Non-pigmented ciliary epithelial cell (primary cell): Measurements from ENCODE around the gene ENTPD8.
"Not testable (repeated sequence)": the region's sequence is repeated elsewhere in the genome, so short reads cannot be mapped to it uniquely, and the experiment has no call there.

Experiments used
- DNase-seq: peaks from one replicate; pipeline ENCODE4 v3.0.0-alpha.2; 2010; ENCODE audit warnings: low read depth

Gene ENTPD8

DNA sequence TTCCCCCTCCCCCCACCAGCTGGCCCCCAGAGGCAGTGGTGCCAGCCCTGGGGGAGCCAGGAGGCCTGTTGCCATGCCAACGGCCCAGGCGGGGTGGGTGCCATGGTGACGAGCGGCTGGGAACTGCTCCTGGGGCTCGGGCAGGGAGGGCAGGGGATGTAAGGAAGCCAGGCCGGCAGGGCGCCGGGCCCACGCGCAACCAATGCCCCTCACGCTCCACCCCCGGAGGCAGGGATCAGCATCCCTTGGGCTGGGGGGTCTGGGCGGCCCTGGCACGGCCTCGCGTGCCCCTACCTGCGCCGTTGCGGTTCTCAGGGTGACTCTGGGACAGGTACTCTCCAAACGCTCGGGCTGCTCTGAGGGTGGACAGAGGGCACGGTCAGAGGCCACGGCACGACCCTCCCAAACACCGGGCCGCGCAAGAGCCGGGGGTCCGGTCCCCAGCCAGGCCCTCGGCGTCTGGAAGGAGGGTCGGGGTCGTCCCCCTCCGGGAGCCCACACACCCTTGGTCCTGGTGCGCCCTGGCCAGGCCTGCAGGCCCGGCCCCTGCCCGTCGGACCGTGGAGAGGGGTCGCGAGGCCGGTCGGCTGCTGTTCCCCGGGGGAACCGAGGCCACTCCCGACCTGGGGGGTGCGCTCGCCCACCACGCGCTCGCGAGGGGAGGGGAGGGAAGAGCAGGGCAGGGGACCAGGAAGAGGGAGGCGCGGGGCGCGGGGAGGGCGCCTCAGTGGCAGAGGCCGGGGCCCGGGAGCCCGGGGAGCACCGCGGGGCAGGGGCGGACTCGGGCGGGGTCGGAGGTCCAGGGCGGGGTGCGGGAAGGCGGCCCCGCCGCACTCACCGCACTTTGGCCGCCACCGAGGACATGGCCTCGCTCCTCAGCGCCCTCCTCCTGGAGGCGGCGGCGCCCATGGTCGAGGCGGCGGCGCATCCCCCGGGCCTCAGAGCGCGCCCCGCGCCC lies 17.3 kb upstream of the ENTPD8 start:
- no peak for DNase-seq

GRCh38 chr9:137457406-137458193 lies 16.4 kb upstream of the ENTPD8 start:
- DNase-seq: no peak

DNA sequence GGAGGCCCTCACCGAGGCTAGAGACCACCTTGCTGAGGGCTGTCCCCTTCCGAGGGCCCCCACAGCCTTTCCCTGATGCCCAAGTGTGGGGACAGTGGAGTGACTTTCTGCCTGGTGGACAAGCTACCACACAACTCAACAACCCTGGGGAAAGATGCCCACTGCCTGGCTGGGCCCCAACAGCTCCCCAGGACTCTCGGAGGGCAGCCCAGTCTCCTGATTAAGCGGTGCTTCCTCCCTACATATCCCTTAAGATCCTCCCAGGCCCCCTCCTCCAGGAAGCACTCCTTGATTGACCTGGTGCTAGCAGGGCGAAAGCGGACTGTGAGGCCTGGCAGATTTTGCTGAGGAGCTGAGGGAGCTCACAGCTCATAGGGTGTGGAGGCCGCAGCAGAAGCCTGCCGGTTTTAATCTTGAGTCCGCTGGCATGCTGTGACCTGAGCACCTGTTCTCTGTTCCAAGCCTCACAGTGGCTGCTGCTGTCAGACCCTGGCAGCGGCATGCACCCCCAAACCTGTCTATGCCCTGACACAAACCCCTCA lies 15.8 kb upstream of the ENTPD8 start:
- no peak for DNase-seq

DNA sequence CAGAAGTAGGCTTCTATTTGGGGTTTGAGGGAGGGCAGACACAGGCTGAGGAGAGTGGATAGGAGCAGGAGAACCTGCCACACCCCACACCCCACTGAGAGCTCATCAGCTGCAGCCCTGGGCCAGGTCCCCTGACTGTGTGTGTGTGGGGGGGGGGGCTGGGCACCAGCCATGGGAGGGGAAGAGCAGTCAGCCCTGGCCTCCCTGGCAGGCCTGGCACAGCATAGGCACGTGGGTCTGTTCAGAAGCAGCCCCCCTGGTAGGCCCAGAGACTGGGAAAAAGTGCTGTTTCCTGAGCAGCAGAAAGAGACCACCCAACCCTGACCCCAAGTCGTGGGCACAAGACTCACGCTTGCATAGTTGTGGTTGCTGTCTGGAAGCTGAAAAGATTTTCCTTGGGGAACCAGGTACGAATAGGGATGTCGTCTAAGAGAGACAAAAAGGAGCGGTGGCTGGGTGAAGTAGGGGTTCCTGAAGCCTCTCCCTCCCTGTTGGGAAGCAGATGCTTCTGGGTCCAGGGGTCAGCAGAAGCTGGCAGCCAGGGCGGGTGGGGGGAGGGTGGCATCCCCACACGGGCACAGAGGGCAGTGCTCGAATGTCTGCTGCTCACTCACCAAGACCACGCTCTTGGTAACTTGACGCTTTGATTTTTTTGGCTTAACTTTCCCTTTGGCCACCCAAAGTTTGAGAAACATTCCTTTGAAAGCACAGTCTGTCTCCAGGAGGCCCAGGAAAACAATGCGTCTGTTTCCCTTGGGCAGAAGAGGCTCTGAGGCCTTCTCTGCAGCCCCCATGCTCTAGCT lies 15.1 kb upstream of the ENTPD8 start:
- DNase-seq: no peak

- DNase-seq: no peak
Observed at GRCh38 chr9:137455359-137455991, 14.3 kb upstream of the ENTPD8 start.

DNA sequence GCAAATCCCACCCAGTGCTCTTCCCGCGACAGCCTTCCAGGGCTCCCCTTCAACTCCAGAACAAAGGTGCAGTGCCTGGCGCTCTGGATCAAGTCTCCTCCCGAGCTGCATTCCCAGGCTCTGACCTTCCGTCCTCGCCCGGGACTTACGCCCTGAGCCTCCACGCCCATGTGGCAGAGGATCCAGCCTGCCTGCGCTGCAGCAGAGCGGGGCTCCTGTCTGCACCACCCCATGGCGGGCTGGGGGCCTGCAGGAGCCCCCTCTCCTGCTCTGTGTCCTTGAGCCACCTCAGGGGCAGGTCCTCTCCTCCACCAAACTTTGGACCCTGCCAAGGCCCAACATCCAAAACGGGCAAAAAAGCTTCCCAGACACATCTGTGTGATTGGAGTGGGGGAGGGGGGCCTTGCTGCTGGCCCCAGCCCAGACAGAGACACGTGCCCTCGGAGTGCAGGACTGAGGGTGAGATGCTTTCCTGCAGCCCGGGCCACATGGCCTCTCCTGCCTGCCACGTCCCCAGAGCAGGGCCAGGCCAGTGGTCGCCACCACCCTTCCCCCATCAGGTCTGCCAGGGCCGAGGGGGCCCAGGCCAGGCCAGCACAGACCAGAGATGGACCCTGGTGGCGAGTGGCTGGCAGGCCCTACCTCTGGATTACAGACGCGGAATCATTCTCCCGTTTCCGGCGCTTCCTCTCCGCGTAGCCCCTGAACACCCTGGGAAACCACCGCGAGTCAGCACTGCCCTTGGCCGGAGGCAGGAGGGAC lies 13.6 kb upstream of the ENTPD8 start:
- no peak for DNase-seq

DNA sequence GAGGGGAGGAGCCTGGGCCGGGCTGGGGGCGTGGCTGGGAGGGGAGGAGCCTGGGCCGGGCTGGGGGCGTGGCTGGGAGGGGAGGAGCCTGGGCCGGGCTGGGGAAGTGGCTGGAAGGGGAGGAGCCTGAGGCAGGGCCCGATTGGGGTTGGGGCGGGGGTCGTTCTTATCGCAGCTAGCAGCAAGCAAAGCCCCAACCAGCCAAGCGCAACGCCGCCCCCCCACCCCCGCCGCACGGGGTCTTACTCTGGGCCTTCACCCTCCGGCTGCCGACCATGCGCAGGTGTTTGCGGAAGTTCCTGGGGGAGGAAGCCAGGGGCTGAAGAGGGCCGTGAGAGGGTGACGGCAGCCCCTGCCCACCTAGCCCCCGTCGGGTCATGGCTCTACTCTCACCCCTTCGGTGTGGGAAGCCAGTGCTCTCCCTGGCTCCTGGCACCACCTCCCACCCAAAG lies 13.0 kb upstream of the ENTPD8 start:
- no peak for DNase-seq

- DNase-seq: no peak
Observed at GRCh38 chr9:137453643-137454081, 12.5 kb upstream of the ENTPD8 start.

- no peak for DNase-seq
Observed at GRCh38 chr9:137452761-137453642, 11.8 kb upstream of the ENTPD8 start.

DNA sequence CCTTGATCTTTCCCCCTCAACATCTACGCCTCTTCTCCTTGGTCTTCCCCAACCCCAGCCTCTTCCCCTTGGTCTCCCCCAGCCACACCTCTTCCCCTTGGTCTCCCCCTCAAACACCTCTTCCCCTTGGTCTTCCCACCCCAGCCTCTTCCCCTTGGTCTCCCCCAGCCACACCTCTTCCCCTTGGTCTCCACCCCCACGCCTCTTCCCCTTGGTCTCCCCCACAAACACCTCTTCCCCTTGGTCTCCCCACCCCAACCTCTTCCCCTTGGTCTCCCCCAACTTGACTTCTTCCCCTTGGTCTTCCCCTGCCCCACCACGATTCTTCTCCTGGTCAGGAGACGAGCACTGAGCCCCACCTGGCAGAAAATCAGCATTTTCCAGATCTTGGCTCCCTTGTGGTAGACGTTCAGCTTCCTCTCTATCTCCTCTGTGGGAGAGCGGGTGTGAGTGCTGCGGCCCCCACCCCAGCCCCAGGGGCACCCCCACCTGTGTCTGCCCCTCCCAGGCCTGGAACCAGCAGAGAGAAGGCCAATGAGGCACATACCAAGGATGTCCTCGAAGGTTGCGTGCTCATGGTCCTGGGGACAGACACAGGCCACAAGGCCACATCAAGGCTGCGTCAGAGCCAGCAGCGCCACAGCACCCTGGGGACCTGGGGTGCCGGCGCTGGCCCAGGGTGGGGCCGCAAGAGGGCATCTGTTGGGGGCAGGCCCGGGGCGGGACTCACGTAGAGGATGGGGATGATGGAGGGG lies 11.0 kb upstream of the ENTPD8 start:
- DNase-seq: no peak

- DNase-seq: not testable (repeated sequence)
Observed at GRCh38 chr9:137451264-137452005, 10.3 kb upstream of the ENTPD8 start.

DNA sequence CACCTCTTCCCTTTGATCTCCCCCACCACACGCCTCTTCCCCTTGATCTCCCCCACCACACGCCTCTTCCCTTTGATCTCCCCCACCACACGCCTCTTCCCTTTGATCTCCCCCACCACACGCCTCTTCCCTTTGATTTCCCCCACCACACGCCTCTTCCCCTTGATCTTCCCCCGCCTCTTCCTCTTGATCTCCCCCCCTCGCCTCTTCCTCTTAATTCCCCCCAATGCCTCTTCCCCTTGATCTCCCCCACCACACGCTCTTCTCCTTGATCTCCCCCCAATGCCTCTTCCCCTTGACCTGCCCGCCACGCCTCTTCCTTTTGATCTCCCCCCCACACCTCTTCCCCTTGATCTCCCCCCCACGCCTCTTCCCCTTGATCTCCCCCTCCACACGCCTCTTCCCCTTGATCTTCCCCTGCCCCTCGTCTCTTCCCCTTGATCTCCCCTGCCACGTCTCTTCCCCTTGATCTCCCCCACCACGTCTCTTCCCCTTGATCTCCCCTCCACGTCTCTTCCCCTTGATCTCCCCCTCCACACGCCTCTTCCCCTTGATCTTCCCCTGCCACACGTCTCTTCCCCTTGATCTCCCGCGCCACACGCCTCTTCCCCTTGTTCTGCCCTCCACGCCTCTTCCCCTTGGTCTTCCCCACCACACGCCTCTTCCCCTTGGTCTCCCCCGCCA lies 9.5 kb upstream of the ENTPD8 start:
- DNase-seq: not testable (repeated sequence)

- DNase-seq: no peak
Observed at GRCh38 chr9:137449931-137450538, 8.9 kb upstream of the ENTPD8 start.

- no peak for DNase-seq
Observed at GRCh38 chr9:137449081-137449844, 8.1 kb upstream of the ENTPD8 start.

DNA sequence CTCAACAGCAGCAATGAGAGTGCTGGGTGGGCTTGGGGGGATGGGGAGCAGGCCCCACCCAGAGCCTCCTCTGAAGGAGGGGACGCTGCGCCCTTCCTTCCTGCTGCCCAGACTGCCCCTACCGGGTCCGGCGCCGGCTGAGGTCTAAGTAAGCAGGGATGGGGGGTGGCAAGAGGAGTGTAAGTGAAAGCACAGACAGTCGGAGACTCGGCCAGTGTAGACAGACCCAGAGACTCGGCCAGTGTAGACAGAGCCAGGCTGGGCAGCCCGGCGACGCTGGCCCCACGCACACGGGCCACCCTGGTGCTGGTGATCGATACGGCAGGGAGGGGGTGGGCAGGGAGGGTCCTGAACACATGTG lies 7.4 kb upstream of the ENTPD8 start:
- DNase-seq: no peak
